Measurements from ENCODE around the gene PITX3. TPM values are rescaled to one million over a fixed set of nuclear protein-coding genes. Genes with fewer than 3 reads are reported as not detected.

Gene PITX3
- total and polyA plus RNA-seq, 9 donors: 12.5 to 27.1 (median 17.9) TPM

GRCh38 chr10:102243309-102243708, 2.0 kb upstream of the PITX3 start:
- WGBS (ENCODE audit: insufficient coverage): no CpG with 5 or more reads among the region's 2 CpGs
- no peak overlapping the region for H3K4me3 ChIP-seq (ENCODE audit: low read length)
- no peak overlapping the region for H3K27ac ChIP-seq (ENCODE audit: low read length)
- peak; percentile 52 for DNase-seq
- H3K36me3 ChIP-seq (ENCODE audit: control insufficient read depth, insufficient read depth, low read length): peaks cover 6% of the 10 kb centered on the region
- H3K4me1 ChIP-seq (ENCODE audit: control insufficient read depth, insufficient read depth, low read length): peaks cover 51% of the 10 kb centered on the region
- H3K9me3 ChIP-seq (replicated peaks; ENCODE audit: control insufficient read depth, low read depth, low read length): no peaks in the 10 kb centered on the region
- peaks cover 25% of the 10 kb centered on the region for H3K27me3 ChIP-seq (ENCODE audit: control insufficient read depth, insufficient read depth, low read length)

- no peak for DNase-seq
- peak overlapping the region; percentile 72 for H3K4me3 ChIP-seq (ENCODE audit: low read length)
- H3K27ac ChIP-seq (ENCODE audit: low read length): peak overlapping the region; percentile 96
Measured at GRCh38 chr10:102242118-102242485, 790 bp upstream of the PITX3 start.

DNA sequence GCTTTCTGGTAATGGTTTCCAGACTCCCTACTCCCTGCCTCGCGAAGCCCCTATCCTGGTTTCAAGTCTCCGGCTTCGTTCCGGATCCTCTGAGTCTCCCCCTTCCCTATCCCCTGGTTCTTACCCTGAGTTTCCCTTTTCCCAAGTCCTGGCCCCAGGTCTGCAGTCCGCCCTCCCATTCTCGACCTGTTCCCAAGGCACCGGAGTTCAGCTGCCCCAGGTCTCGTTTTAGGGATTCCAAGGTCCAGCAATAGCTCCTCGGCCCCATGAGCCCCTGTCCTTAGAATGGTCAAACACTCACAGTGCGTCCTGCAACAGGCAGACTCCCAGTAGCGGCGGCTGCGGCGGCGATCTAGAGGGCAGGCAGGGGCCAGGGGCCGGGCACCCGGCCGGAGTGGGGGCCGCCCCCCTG, 274 bp downstream of the PITX3 start:
- peaks cover 32% of the 10 kb centered on the region for H3K27me3 ChIP-seq (ENCODE audit: control insufficient read depth, insufficient read depth, low read length)
- peak overlapping the region; percentile 87 for H3K27ac ChIP-seq (ENCODE audit: low read length)
- no peak for DNase-seq

More at GRCh38 chr10:102242118-102242485, 790 bp upstream of the PITX3 start:
- Histone ChIP-seq H3K4me1 (ENCODE audit: control insufficient read depth, insufficient read depth, low read length) (peaks cover 51% of the 10 kb centered on the region), H3K27me3 (ENCODE audit: control insufficient read depth, insufficient read depth, low read length) (peaks cover 27% of the 10 kb centered on the region), H3K36me3 (ENCODE audit: control insufficient read depth, insufficient read depth, low read length) (peaks cover 3% of the 10 kb centered on the region), H3K9me3 (replicated peaks; ENCODE audit: control insufficient read depth, low read depth, low read length) (no peaks in the 10 kb centered on the region)
- WGBS (ENCODE audit: insufficient coverage): 7% methylated on average over 3 of the region's 7 CpGs

GRCh38 chr10:102240467-102241031, 763 bp downstream of the PITX3 start:
- Histone ChIP-seq H3K4me1 (ENCODE audit: control insufficient read depth, insufficient read depth, low read length) (peaks cover 63% of the 10 kb centered on the region), H3K36me3 (ENCODE audit: control insufficient read depth, insufficient read depth, low read length) (peaks cover 5% of the 10 kb centered on the region), H3K27ac (ENCODE audit: low read length) (peak overlapping the region; percentile 87), H3K4me3 (ENCODE audit: low read length) (peak overlapping the region; percentile 72), H3K9me3 (replicated peaks; ENCODE audit: control insufficient read depth, low read depth, low read length) (no peaks in the 10 kb centered on the region), H3K27me3 (ENCODE audit: control insufficient read depth, insufficient read depth, low read length) (peaks cover 36% of the 10 kb centered on the region)
- DNase-seq: no peak
- WGBS (ENCODE audit: insufficient coverage): 9% methylated on average over 39 of the region's 39 CpGs

More for the DNA sequence above, 274 bp downstream of the PITX3 start:
- 0% methylated on average over 20 of the region's 20 CpGs for WGBS (ENCODE audit: insufficient coverage)
- Histone ChIP-seq H3K4me1 (ENCODE audit: control insufficient read depth, insufficient read depth, low read length) (peaks cover 58% of the 10 kb centered on the region), H3K4me3 (ENCODE audit: low read length) (peak overlapping the region; percentile 72), H3K36me3 (ENCODE audit: control insufficient read depth, insufficient read depth, low read length) (peaks cover 5% of the 10 kb centered on the region), H3K9me3 (replicated peaks; ENCODE audit: control insufficient read depth, low read depth, low read length) (no peaks in the 10 kb centered on the region)

DNA sequence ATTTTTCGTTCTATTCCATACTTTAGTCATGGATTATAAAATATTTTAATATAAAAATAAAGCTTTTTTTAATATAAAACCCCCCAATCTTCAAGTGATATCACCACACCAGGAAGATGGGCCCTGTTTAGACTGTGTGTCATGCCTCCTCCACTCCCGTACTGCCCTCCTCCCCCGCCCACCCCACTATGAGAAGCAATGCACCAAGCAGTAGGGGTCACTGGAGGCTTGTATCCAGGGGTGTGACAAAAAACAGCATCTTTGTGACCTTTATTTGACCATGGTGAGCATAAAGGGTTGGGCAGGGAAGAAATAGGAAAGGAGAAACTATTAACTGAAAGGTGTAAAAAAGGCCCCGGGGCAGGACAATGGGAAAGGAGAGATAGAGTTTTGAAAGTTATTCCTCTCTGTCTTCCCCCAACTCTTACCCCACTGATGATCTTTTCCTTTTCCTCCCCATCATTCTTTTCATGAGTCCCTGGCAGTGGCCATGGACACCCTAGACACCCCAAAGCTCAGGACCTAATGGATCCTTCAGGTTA, 3.5 kb downstream of the PITX3 start:
- Histone ChIP-seq H3K27ac (ENCODE audit: low read length) (no peak overlapping the region), H3K36me3 (ENCODE audit: control insufficient read depth, insufficient read depth, low read length) (peaks cover 5% of the 10 kb centered on the region), H3K27me3 (ENCODE audit: control insufficient read depth, insufficient read depth, low read length) (peaks cover 55% of the 10 kb centered on the region), H3K9me3 (replicated peaks; ENCODE audit: control insufficient read depth, low read depth, low read length) (no peaks in the 10 kb centered on the region), H3K4me3 (ENCODE audit: low read length) (no peak overlapping the region), H3K4me1 (ENCODE audit: control insufficient read depth, insufficient read depth, low read length) (peaks cover 74% of the 10 kb centered on the region)
- DNase-seq: no peak
- WGBS (ENCODE audit: insufficient coverage): no CpG with 5 or more reads among the region's 4 CpGs

DNA sequence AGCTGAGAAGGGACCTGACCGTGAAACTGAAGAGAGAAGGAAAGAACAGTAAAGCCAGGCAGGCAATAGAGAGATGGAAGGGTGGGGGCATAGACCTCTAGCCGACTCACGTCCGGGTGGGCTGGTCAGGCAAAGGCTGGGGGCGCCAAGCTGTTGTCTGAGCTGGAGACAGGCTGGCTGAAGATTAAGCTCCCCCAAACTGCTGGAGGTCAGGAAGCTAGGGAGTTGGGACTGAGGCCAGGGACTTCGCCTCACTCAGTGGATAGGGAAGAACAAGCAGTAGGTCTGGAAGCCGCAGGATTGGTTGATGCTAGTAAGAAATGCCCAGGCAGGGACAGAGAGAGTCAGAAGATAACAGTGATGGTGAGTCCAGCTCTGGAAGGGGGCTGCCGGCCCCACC, 5.3 kb downstream of the PITX3 start:
- no peak overlapping the region for H3K4me3 ChIP-seq (ENCODE audit: low read length)
- no peak for DNase-seq
- peaks cover 77% of the 10 kb centered on the region for H3K4me1 ChIP-seq (ENCODE audit: control insufficient read depth, insufficient read depth, low read length)
- peak overlapping the region; percentile 82 for H3K27ac ChIP-seq (ENCODE audit: low read length)
- H3K9me3 ChIP-seq (replicated peaks; ENCODE audit: control insufficient read depth, low read depth, low read length): no peaks in the 10 kb centered on the region
- H3K27me3 ChIP-seq (ENCODE audit: control insufficient read depth, insufficient read depth, low read length): peaks cover 68% of the 10 kb centered on the region
- H3K36me3 ChIP-seq (ENCODE audit: control insufficient read depth, insufficient read depth, low read length): peaks cover 5% of the 10 kb centered on the region
- WGBS (ENCODE audit: insufficient coverage): 24% methylated on average over 7 of the region's 8 CpGs

DNA sequence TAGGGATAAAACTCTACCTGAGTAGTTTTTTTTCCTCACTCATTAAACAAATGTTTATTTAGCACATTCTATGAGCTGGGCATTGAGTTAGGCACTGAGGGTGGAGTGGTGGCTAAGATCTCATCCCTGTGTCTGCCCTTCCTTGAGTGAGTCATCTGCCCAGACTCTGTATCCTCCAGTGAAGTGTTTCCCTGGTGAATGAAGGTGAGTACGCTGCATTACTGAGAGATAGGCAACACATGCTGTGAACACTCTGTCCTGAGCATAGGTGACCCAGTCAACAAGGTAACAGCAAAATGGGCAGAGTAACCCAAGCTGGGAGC, 5.8 kb downstream of the PITX3 start:
- H3K4me3 ChIP-seq (ENCODE audit: low read length): no peak overlapping the region

GRCh38 chr10:102234888-102235597, 6.3 kb downstream of the PITX3 start:
- H3K36me3 ChIP-seq (ENCODE audit: control insufficient read depth, insufficient read depth, low read length): peaks cover 5% of the 10 kb centered on the region
- H3K27me3 ChIP-seq (ENCODE audit: control insufficient read depth, insufficient read depth, low read length): peaks cover 67% of the 10 kb centered on the region
- H3K4me1 ChIP-seq (ENCODE audit: control insufficient read depth, insufficient read depth, low read length): peaks cover 77% of the 10 kb centered on the region
- H3K4me3 ChIP-seq (ENCODE audit: low read length): no peak overlapping the region
- H3K27ac ChIP-seq (ENCODE audit: low read length): peak overlapping the region; percentile 85
- no peaks in the 10 kb centered on the region for H3K9me3 ChIP-seq (replicated peaks; ENCODE audit: control insufficient read depth, low read depth, low read length)
- 31% methylated on average over 4 of the region's 12 CpGs for WGBS (ENCODE audit: insufficient coverage)
- DNase-seq: peak; percentile 80

More for the DNA sequence above, 5.8 kb downstream of the PITX3 start:
- no peak for DNase-seq
- H3K36me3 ChIP-seq (ENCODE audit: control insufficient read depth, insufficient read depth, low read length): peaks cover 5% of the 10 kb centered on the region
- H3K27ac ChIP-seq (ENCODE audit: low read length): peak overlapping the region; percentile 82
- no peaks in the 10 kb centered on the region for H3K9me3 ChIP-seq (replicated peaks; ENCODE audit: control insufficient read depth, low read depth, low read length)
- 100% methylated on average over 1 of the region's 1 CpG for WGBS (ENCODE audit: insufficient coverage)
- peaks cover 77% of the 10 kb centered on the region for H3K4me1 ChIP-seq (ENCODE audit: control insufficient read depth, insufficient read depth, low read length)
- H3K27me3 ChIP-seq (ENCODE audit: control insufficient read depth, insufficient read depth, low read length): peaks cover 67% of the 10 kb centered on the region

GRCh38 chr10:102233997-102234396, 7.3 kb downstream of the PITX3 start:
- H3K27ac ChIP-seq (ENCODE audit: low read length): peak overlapping the region; percentile 17
- WGBS (ENCODE audit: insufficient coverage): no CpG with 5 or more reads among the region's 1 CpG

More at GRCh38 chr10:102233997-102234396, 7.3 kb downstream of the PITX3 start:
- peaks cover 8% of the 10 kb centered on the region for H3K36me3 ChIP-seq (ENCODE audit: control insufficient read depth, insufficient read depth, low read length)
- DNase-seq: no peak
- peaks cover 75% of the 10 kb centered on the region for H3K4me1 ChIP-seq (ENCODE audit: control insufficient read depth, insufficient read depth, low read length)
- H3K27me3 ChIP-seq (ENCODE audit: control insufficient read depth, insufficient read depth, low read length): peaks cover 62% of the 10 kb centered on the region
- H3K9me3 ChIP-seq (replicated peaks; ENCODE audit: control insufficient read depth, low read depth, low read length): no peaks in the 10 kb centered on the region
- no peak overlapping the region for H3K4me3 ChIP-seq (ENCODE audit: low read length)

All from muscle of leg (tissue), 11 donors.